IPS-18c (cell line): ENCODE results near the gene ARPC2.

Experiments used
- H3K4me3 ChIP-seq: 2 replicates; pipeline ENCODE4 v1.7.0; 2013; ENCODE audit warnings: low read depth, mild to moderate bottlenecking, low read length, moderate library complexity; ENCODE audit not compliant: insufficient read depth
- H3K9me3 ChIP-seq: one replicate; pipeline ENCODE4 v1.6.1; 2013; ENCODE audit warnings: mild to moderate bottlenecking, low read length, moderate library complexity; ENCODE audit not compliant: control insufficient read depth, insufficient read depth

Gene ARPC2

GRCh38 chr2:218291318-218292047, 74.5 kb downstream of the ARPC2 start:
- peak overlapping the region; percentile 83 for H3K4me3 ChIP-seq
- H3K9me3 ChIP-seq, result no peaks in the 10 kb centered on the region

DNA sequence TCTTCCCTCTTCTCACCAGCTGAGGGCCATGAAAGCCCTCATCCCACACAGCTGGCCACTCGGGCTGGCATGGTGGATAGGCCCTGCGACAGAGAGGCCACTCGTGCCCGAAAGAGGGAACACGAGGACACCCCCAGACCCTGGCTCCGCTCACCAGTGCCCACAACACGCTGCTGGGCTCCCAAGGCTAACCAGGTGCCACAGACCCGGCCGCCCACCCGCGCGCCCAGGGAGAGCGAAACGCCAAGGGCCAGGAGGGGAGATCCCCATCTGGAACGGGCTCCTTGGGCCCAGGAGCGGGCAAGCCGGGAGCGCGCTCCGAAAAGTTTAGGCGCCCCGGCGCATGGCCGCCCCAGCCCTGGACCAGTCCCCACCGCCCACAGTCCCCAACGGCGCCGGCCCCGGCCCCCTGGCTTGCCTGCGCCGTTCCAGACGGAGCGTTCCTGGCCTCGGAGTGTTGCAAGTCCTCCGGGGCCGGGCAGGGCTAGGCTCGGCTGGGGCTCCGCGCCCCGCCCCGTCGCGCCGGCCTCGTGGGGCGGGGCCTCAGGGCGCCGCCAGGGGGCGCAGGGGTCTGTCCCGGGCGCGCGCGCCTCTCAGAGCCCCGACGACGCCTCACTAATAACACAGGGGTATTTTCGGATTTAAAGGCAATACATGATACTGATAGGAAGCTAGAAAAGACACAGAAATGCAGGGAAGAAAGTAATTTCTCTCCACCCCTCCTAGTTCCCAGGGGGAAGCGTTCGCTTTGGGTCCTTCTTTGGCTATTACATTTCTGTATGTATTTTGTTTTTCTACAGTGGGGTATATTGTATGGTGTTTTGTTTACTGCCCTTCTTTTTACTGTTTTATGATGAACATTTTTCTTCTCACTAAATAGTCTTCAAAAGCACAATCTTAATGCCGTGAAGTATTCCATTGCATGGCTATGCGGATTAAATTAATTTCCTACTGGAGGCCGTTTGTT, 75.3 kb downstream of the ARPC2 start, which contains the start of gene TMBIM1:
Gene TMBIM1 (minus strand): TSS at position 456 of the 967 bp plus-strand sequence. CDS start 10,362 bp downstream, outside the sequence.
- H3K4me3 ChIP-seq, result peak within 1 kb of the TSS; percentile 83
- H3K9me3 ChIP-seq, result no peaks in the 10 kb centered on the region

DNA sequence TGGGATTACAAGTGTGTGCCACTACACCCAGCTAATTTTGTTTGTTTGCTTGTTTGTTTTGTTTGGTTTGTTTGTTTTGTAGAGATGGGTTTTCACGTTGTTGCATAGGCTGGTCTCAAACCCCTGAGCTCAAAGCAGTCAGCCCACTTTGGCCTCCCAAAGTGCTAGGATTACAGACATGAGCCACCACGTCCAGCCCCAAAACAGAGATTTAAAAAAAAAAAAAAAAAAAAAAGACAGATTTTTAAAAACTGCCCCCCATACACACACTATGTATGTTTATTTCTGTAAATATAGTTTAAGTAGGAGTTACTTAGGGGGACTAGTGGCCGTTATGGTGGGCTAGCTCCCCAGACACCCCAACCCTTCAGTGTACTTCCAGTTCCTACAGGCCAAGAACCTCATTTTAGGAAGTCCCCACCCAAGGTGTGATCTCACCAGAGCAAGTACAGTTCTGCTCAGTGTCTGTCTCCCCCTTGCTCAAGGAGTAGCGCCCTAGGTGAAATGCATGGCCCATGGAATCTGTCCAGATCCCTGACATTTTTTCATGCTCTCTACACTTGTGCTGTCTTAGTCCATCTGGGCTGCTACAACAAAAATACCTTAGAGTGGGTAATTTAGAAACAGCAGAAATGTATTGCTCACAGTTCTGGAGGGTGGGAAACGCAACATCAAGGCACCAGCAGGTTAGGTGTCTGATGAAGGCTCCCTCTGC, 76.9 kb downstream of the ARPC2 start:
- H3K4me3 ChIP-seq, result no peak overlapping the region
- no peaks in the 10 kb centered on the region for H3K9me3 ChIP-seq

DNA sequence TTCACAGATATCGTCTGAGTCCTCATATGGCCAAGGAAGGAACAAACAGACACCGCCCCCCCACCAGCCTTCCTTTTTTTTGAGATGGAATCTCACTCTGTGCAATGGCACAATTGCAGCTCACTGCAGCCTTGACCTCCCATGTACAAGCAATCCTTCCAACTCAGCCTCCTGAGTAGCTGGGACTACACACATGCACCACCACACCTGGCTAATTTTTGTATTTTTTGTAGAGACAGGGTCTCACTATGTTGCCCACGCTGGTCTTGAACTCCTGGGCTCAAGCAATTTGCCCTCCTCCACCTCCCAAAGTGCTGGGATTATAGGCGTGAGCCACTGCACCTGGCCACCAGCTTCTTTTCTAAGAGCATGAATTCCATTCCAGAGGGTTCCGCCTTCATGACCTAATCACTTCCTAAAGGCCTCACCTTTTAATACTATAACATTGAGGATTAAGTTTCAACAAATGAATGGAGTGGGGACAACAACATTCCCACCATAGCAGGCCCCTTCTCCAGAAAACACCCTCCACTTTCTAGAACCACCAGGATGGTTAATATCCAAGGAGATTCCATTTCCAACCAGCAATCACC, 77.5 kb downstream of the ARPC2 start:
- no peaks in the 10 kb centered on the region for H3K9me3 ChIP-seq
- H3K4me3 ChIP-seq, result no peak overlapping the region

- H3K4me3 ChIP-seq, result no peak overlapping the region
These were observed 78.0 kb downstream of the ARPC2 start for GRCh38 chr2:218295029-218295428.

GRCh38 chr2:218296200-218296599, 79.2 kb downstream of the ARPC2 start:
- no peak overlapping the region for H3K4me3 ChIP-seq
- H3K9me3 ChIP-seq, result no peaks in the 10 kb centered on the region

More at GRCh38 chr2:218295029-218295428, 78.0 kb downstream of the ARPC2 start:
- H3K9me3 ChIP-seq, result no peaks in the 10 kb centered on the region

DNA sequence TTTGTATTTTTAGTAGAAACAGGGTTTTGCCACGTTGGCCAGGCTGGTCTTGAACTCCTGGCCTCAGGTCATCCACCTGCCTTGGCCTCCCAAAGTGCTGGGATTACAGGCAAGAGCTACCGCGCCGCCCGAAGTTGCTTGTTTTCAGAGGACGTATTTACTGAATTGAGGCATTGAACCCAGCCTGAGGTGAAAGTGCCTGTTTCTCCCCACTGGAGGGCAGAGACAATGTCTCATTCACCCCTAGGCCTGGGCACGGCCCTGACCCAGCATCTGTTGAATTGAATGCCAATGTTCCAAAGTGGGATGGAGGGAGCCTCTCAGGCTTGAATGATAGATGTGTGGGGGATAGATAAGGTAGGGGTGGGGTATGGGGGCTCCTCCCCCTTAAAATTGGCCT, 79.9 kb downstream of the ARPC2 start:
- H3K4me3 ChIP-seq, result no peak overlapping the region

DNA sequence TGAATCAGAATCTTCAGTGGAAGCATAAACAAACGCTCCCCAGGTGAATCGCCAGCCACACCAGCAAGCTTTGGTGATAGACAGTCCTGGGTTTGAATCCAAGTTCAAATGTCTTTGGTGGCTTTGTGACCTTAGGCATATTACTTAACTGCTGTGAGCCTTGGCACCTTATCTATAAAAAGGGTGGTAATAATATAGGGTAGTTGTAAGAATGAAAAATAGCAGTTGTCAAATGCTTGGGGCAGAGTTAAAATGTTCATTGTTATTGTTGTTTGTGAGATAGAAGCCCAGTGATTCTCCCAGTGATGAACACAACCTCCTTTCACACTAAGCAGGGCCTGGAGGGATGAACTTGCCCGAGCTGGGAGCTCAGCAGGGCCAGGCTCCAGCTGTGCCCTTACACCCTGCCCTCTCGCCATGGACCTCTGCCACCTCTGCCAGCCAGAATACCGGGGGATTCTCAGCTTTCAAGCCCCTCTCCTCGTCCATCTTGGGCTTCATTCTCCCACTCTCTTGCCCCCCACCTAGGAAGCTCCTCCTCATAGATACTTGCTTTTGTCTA, 81.4 kb downstream of the ARPC2 start:
- no peak overlapping the region for H3K4me3 ChIP-seq
- peaks cover 2% of the 10 kb centered on the region for H3K9me3 ChIP-seq

More for the DNA sequence above, 79.9 kb downstream of the ARPC2 start:
- H3K9me3 ChIP-seq, result peaks cover 2% of the 10 kb centered on the region

- Histone ChIP-seq H3K4me3 (no peak overlapping the region), H3K9me3 (peaks cover 2% of the 10 kb centered on the region)
These were observed 83.2 kb downstream of the ARPC2 start for GRCh38 chr2:218300141-218300540.

GRCh38 chr2:218301176-218301819, 84.3 kb downstream of the ARPC2 start:
- Histone ChIP-seq H3K4me3 (no peak overlapping the region), H3K9me3 (peaks cover 2% of the 10 kb centered on the region)
